ENCODE measurements around the gene GRB10.

GRB10 gene

GRCh38 chr7:50622821-50623220 lies 159.9 kb downstream of the GRB10 start:
- peaks cover 2% of the 10 kb centered on the region; the same call in 1 of the 2 replicates for H3K27me3 ChIP-seq (replicated peaks; ENCODE audit: control insufficient read depth, insufficient read depth, low read length)

GRCh38 chr7:50621973-50622490 lies 160.7 kb downstream of the GRB10 start:
- DNase-seq (ENCODE audit: extremely low read depth, insufficient read length) = no peak
- no peak for TF ChIP-seq CTCF (IDR thresholded peaks at IDR 0.05; ENCODE audit: insufficient read depth, low read length, poor library complexity, severe bottlenecking)
- Histone ChIP-seq H3K27me3 (replicated peaks; ENCODE audit: control insufficient read depth, insufficient read depth, low read length) (no peaks in the 10 kb centered on the region; the same call in 1 of the 2 replicates), H3K36me3 (ENCODE audit: control insufficient read depth, insufficient read depth, low read length) (no peaks in the 10 kb centered on the region), H3K4me3 (replicated peaks; ENCODE audit: low read depth, low read length) (no peak overlapping the region)

More at GRCh38 chr7:50622821-50623220, 159.9 kb downstream of the GRB10 start:
- DNase-seq (ENCODE audit: extremely low read depth, insufficient read length) = no peak
- no peak for TF ChIP-seq CTCF (IDR thresholded peaks at IDR 0.05; ENCODE audit: insufficient read depth, low read length, poor library complexity, severe bottlenecking)
- no peaks in the 10 kb centered on the region for H3K36me3 ChIP-seq (ENCODE audit: control insufficient read depth, insufficient read depth, low read length)
- H3K4me3 ChIP-seq (replicated peaks; ENCODE audit: low read depth, low read length) = no peak overlapping the region

GRCh38 chr7:50621206-50621605 lies 161.5 kb downstream of the GRB10 start:
- no peak overlapping the region for H3K4me3 ChIP-seq (replicated peaks; ENCODE audit: low read depth, low read length)
- DNase-seq (ENCODE audit: extremely low read depth, insufficient read length) = no peak
- TF ChIP-seq CTCF (IDR thresholded peaks at IDR 0.05; ENCODE audit: insufficient read depth, low read length, poor library complexity, severe bottlenecking) = no peak
- H3K27me3 ChIP-seq (replicated peaks; ENCODE audit: control insufficient read depth, insufficient read depth, low read length) = no peaks in the 10 kb centered on the region; the same call in 1 of the 2 replicates
- no peaks in the 10 kb centered on the region for H3K36me3 ChIP-seq (ENCODE audit: control insufficient read depth, insufficient read depth, low read length)

GRCh38 chr7:50620433-50620832 lies 162.3 kb downstream of the GRB10 start:
- H3K27me3 ChIP-seq (replicated peaks; ENCODE audit: control insufficient read depth, insufficient read depth, low read length) = no peaks in the 10 kb centered on the region; the same call in 1 of the 2 replicates
- no peak for TF ChIP-seq CTCF (IDR thresholded peaks at IDR 0.05; ENCODE audit: insufficient read depth, low read length, poor library complexity, severe bottlenecking)
- no peaks in the 10 kb centered on the region for H3K36me3 ChIP-seq (ENCODE audit: control insufficient read depth, insufficient read depth, low read length)
- DNase-seq (ENCODE audit: extremely low read depth, insufficient read length) = no peak
- H3K4me3 ChIP-seq (replicated peaks; ENCODE audit: low read depth, low read length) = no peak overlapping the region

GRCh38 chr7:50619684-50620083 lies 163.0 kb downstream of the GRB10 start:
- Histone ChIP-seq H3K27me3 (replicated peaks; ENCODE audit: control insufficient read depth, insufficient read depth, low read length) (no peaks in the 10 kb centered on the region; the same call in 1 of the 2 replicates), H3K36me3 (ENCODE audit: control insufficient read depth, insufficient read depth, low read length) (no peaks in the 10 kb centered on the region), H3K4me3 (replicated peaks; ENCODE audit: low read depth, low read length) (no peak overlapping the region)
- DNase-seq (ENCODE audit: extremely low read depth, insufficient read length) = no peak
- TF ChIP-seq CTCF (IDR thresholded peaks at IDR 0.05; ENCODE audit: insufficient read depth, low read length, poor library complexity, severe bottlenecking) = no peak

GRCh38 chr7:50618281-50618680 lies 164.4 kb downstream of the GRB10 start:
- no peaks in the 10 kb centered on the region for H3K36me3 ChIP-seq (ENCODE audit: control insufficient read depth, insufficient read depth, low read length)

More at GRCh38 chr7:50618281-50618680, 164.4 kb downstream of the GRB10 start:
- DNase-seq (ENCODE audit: extremely low read depth, insufficient read length) = no peak
- H3K27me3 ChIP-seq (replicated peaks; ENCODE audit: control insufficient read depth, insufficient read depth, low read length) = no peaks in the 10 kb centered on the region; the same call in 1 of the 2 replicates
- no peak overlapping the region for H3K4me3 ChIP-seq (replicated peaks; ENCODE audit: low read depth, low read length)
- no peak for TF ChIP-seq CTCF (IDR thresholded peaks at IDR 0.05; ENCODE audit: insufficient read depth, low read length, poor library complexity, severe bottlenecking)

Data from GM06990 (cell line).